K562 (cell line): ENCODE results near the gene DCAF7. TPM values are rescaled to one million over a fixed set of nuclear protein-coding genes. Genes with fewer than 3 reads are reported as not detected.
A peak's percentile ranks its signal among the peaks of the same experiment; 100 is the strongest.

Experiments used
- ARID1B ChIP-seq: fragments of 450-650 bp; IDR thresholded peaks from 2 replicates; pipeline ENCODE4 v1.6.1; 2016; ENCODE audit warnings: antibody characterized with exemption, mild to moderate bottlenecking, inconsistent platforms
- BRD9 ChIP-seq: fragments of 450-650 bp; IDR thresholded peaks from 2 replicates; pipeline ENCODE4 v1.6.1; 2018; ENCODE audit warnings: low read depth; ENCODE audit not compliant: partially characterized antibody
- COPS2 ChIP-seq: fragments of 450-650 bp; conservative IDR thresholded peaks from 2 replicates; pipeline ENCODE4 v1.6.1; 2016; ENCODE audit warnings: mild to moderate bottlenecking, moderate library complexity
- EGR1 ChIP-seq: fragments of 450-650 bp; conservative IDR thresholded peaks from 2 replicates; pipeline ENCODE4 v1.6.1; 2017; ENCODE audit warnings: mild to moderate bottlenecking
- GABPB1 ChIP-seq: sonication (generic); formaldehyde crosslinking; IDR thresholded peaks from 2 replicates; pipeline ENCODE4 v1.8.0; 2022; ENCODE audit warnings: mild to moderate bottlenecking, missing genetic modification reagents
- HIVEP1 ChIP-seq: fragments of 250-450 bp; sonication (Bioruptor Pico); IDR thresholded peaks from 2 replicates; pipeline ENCODE4 v1.4.0; 2020; ENCODE audit warnings: mild to moderate bottlenecking
- JUN ChIP-seq, 2 experiments: sonication (generic) in 1 of 2; formaldehyde crosslinking in 1 of 2; IDR thresholded peaks; 2 replicates each; pipeline versions ENCODE4 v1.6.1 to v1.8.0; 2012 to 2022; ENCODE audit warnings: borderline replicate concordance in 2 of 2, mild to moderate bottlenecking in 2 of 2, improper control_type of control experiment in 1 of 2, low read depth in 1 of 2, low read length in 1 of 2, missing genetic modification reagents in 1 of 2
- KDM2B ChIP-seq: fragments of 250-450 bp; sonication (Bioruptor Pico); IDR thresholded peaks from 2 replicates; pipeline ENCODE4 v1.8.0; 2021; ENCODE audit warnings: mild to moderate bottlenecking, moderate library complexity
- MXI1 ChIP-seq: IDR thresholded peaks from 2 replicates; pipeline ENCODE4 v1.6.1; 2011; ENCODE audit warnings: low read depth, mild to moderate bottlenecking, improper control_type of control experiment, low read length
- RHOXF2B ChIP-seq: fragments of 250-450 bp; sonication (Bioruptor Pico); conservative IDR thresholded peaks from 2 replicates; pipeline ENCODE4 v1.5.1; 2021
- SMAD2 ChIP-seq: fragments of 150-350 bp; IDR thresholded peaks from 2 replicates; pipeline ENCODE4 v1.6.1; 2014; ENCODE audit warnings: low read depth, mild to moderate bottlenecking, low read length
- SPI1 ChIP-seq: IDR thresholded peaks from 2 replicates; pipeline ENCODE4 v1.6.1; 2011; ENCODE audit warnings: low read depth, low read length, control low read depth, borderline replicate concordance
- TCF3 ChIP-seq: sonication (generic); formaldehyde crosslinking; IDR thresholded peaks from 2 replicates; pipeline ENCODE4 v1.4.0; 2020; ENCODE audit warnings: mild to moderate bottlenecking, missing genetic modification reagents
- ZNF324 ChIP-seq: fragments of 250-450 bp; sonication (Bioruptor Pico); IDR thresholded peaks from 2 replicates; pipeline ENCODE4 v1.4.0; 2020; ENCODE audit warnings: mild to moderate bottlenecking
- polyA plus RNA-seq, 8 experiments: library from polyadenylated mRNA; depleted of rRNA in 4 of 8; stranded (reverse) in 5 of 8; unstranded in 3 of 8; fragments of >200 nt; fragmentation: Nextera tagmentation in 2 of 8; fragmentation: Illumina TruSeq in 1 of 8; extraction: Ambion mirVana in 2 of 8; extraction: Trizol in 1 of 8; gene quantifications; 2 replicates each; pipeline versions ENCODE4 v1.2.1 to v1.2.3, GENCODE V29; 2011 to 2014; ENCODE audit warnings: inconsistent platforms in 1 of 8, missing spikeins in 1 of 8
- total RNA-seq, 7 experiments: library from RNA; depleted of rRNA in 6 of 7; stranded (reverse); fragments of >200 nt in 6 of 7; fragmentation: Illumina TruSeq in 2 of 7; extraction: Trizol in 2 of 7; gene quantifications; 2 replicates each; pipeline versions ENCODE4 v1.2.1 to v1.2.3, GENCODE V29; 2011 to 2021; ENCODE audit warnings: low replicate concordance in 1 of 7
- TF ChIP-seq, protein P1 (sequence below): fragments of 450-650 bp; IDR thresholded peaks from 2 replicates; pipeline ENCODE4 v1.6.1; 2016
- TF ChIP-seq, protein P2 (sequence below): sonication (generic); formaldehyde crosslinking; IDR thresholded peaks from 2 replicates; pipeline ENCODE4 v1.8.0; 2022; ENCODE audit warnings: mild to moderate bottlenecking, missing genetic modification reagents
- TF ChIP-seq, protein P3 (sequence below): sonication (generic); formaldehyde crosslinking; IDR thresholded peaks from 2 replicates; pipeline ENCODE4 v1.8.1; 2022; ENCODE audit warnings: missing genetic modification reagents
- TF ChIP-seq, protein P4 (sequence below): fragments of 200-800 bp; sonication (Bioruptor generic); IDR thresholded peaks from 2 replicates; pipeline ENCODE4 v1.6.1; 2017; ENCODE audit warnings: missing genetic modification characterization, missing compliant biosample characterization
- TF ChIP-seq, protein P5 (sequence below), 2 experiments: fragments of 450-650 bp in 1 of 2; sonication (generic) in 1 of 2; formaldehyde crosslinking in 1 of 2; IDR thresholded peaks in 1 of 2; conservative IDR thresholded peaks in 1 of 2; 2 replicates each; pipeline versions ENCODE4 v1.6.1 to v1.8.1; 2016 to 2023; ENCODE audit warnings: mild to moderate bottlenecking in 2 of 2, moderate library complexity in 2 of 2, inconsistent platforms in 1 of 2, missing genetic modification reagents in 1 of 2

Gene DCAF7
- total and polyA plus RNA-seq, 9 of the 15 experiments (the other 6 are each of a cell fraction or from before 2014, with no cell fraction given): 30.8 to 123 (median 40.2) TPM

DNA sequence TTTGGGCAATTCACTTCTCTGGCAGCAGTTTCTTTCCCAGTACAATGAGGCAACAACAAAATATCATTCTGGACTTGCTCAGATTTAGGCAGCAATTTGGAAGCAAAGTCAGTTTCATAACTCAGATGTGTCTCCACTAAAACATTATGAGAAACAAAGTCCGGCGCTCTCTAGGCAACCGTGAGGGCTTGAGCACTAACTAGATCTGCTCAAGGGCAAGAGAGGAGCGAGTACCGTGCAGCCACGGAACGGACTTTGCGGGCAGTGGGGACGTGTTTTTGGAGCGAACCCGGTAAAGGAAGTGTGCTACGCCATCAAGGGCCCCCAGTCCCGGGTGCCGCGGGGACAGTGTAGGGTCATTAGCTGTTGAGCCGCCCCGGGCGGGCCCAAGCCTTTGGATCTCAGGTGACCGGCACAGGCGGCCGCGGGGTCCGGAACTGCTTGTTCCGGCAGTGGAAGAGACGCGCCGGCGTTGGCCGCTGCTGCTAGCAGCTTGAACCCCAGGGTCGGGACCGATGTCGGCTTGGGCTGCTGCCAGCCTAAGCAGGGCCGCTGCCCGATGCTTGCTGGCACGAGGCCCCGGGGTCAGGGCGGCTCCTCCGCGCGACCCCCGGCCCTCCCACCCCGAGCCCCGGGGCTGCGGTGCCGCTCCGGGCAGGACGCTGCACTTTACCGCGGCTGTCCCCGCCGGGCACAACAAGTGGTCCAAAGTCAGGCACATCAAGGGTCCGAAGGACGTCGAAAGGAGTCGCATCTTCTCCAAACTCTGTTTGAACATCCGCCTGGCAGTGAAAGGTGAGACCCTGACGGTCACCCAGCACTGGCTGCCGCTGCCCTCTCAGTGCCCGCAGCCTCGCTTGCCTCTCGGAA lies 50.5 kb downstream of the DCAF7 start, which contains the start of gene TACO1 (continued):
- TF ChIP-seq ZNF324 (CRISPR knock-in tag): no peak
- TF ChIP-seq TCF3 (CRISPR knock-in tag): no peak; the same call in 1 of the 2 replicates
- TF ChIP-seq JUN (IDR thresholded peaks at IDR 0.05; ENCODE audit: borderline replicate concordance, low read depth, low read length): peak; percentile 64
- no peak; the same call in 1 of the 2 replicates for TF ChIP-seq JUN (CRISPR knock-in tag; IDR thresholded peaks at IDR 0.05; ENCODE audit: borderline replicate concordance)
- TF ChIP-seq, protein P1, sequence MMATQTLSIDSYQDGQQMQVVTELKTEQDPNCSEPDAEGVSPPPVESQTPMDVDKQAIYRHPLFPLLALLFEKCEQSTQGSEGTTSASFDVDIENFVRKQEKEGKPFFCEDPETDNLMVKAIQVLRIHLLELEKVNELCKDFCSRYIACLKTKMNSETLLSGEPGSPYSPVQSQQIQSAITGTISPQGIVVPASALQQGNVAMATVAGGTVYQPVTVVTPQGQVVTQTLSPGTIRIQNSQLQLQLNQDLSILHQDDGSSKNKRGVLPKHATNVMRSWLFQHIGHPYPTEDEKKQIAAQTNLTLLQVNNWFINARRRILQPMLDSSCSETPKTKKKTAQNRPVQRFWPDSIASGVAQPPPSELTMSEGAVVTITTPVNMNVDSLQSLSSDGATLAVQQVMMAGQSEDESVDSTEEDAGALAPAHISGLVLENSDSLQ: peak; percentile 47
- TF ChIP-seq, protein P2, sequence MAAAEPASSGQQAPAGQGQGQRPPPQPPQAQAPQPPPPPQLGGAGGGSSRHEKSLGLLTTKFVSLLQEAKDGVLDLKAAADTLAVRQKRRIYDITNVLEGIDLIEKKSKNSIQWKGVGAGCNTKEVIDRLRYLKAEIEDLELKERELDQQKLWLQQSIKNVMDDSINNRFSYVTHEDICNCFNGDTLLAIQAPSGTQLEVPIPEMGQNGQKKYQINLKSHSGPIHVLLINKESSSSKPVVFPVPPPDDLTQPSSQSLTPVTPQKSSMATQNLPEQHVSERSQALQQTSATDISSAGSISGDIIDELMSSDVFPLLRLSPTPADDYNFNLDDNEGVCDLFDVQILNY: no peak
- TF ChIP-seq, protein P3, sequence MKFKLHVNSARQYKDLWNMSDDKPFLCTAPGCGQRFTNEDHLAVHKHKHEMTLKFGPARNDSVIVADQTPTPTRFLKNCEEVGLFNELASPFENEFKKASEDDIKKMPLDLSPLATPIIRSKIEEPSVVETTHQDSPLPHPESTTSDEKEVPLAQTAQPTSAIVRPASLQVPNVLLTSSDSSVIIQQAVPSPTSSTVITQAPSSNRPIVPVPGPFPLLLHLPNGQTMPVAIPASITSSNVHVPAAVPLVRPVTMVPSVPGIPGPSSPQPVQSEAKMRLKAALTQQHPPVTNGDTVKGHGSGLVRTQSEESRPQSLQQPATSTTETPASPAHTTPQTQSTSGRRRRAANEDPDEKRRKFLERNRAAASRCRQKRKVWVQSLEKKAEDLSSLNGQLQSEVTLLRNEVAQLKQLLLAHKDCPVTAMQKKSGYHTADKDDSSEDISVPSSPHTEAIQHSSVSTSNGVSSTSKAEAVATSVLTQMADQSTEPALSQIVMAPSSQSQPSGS (CRISPR knock-in tag): no peak
- TF ChIP-seq SMAD2: no peak
- TF ChIP-seq, protein P4, sequence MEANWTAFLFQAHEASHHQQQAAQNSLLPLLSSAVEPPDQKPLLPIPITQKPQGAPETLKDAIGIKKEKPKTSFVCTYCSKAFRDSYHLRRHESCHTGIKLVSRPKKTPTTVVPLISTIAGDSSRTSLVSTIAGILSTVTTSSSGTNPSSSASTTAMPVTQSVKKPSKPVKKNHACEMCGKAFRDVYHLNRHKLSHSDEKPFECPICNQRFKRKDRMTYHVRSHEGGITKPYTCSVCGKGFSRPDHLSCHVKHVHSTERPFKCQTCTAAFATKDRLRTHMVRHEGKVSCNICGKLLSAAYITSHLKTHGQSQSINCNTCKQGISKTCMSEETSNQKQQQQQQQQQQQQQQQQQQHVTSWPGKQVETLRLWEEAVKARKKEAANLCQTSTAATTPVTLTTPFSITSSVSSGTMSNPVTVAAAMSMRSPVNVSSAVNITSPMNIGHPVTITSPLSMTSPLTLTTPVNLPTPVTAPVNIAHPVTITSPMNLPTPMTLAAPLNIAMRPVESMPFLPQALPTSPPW: peak; percentile 49; the same call in 1 of the 2 replicates
- TF ChIP-seq HIVEP1: peak; percentile 61; the same call in 1 of the 2 replicates
- TF ChIP-seq COPS2: no peak
- TF ChIP-seq RHOXF2B: 0 out of 2 replicates have a peak, but pooled peaks have one; percentile 72
- TF ChIP-seq MXI1: no peak
- TF ChIP-seq GABPB1: peak; percentile 99
- no peak for TF ChIP-seq SPI1
- TF ChIP-seq BRD9: no peak
- TF ChIP-seq ARID1B: no peak
- TF ChIP-seq, protein P5, sequence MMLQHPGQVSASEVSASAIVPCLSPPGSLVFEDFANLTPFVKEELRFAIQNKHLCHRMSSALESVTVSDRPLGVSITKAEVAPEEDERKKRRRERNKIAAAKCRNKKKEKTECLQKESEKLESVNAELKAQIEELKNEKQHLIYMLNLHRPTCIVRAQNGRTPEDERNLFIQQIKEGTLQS (IDR thresholded peaks at IDR 0.05): no peak
- TF ChIP-seq, protein P5 (CRISPR knock-in tag; conservative IDR thresholded peaks at IDR 0.05): peak; percentile 84
- no peak; the same call in 1 of the 2 replicates for TF ChIP-seq KDM2B (CRISPR knock-in tag)
- TF ChIP-seq EGR1: no peak
